ENCODE results near the gene FIBP. TPM values are rescaled to one million over a fixed set of nuclear protein-coding genes. Genes with fewer than 3 reads are reported as not detected.

The FIBP gene
- total RNA-seq, 2 experiments from 2014 or later, result 19.1 to 19.9 TPM

- peaks cover 6% of the 10 kb centered on the region for H3K36me3 ChIP-seq (ENCODE audit: insufficient read depth, low read length)
- peak within 1 kb of the TSS; percentile 60 for H3K4me3 ChIP-seq (ENCODE audit: low read length)
- CTCF ChIA-PET, result interaction anchor here (1.0 to 2.3 kb wide), 3 partner anchors 12 to 17 kb away, joined by 5 to 18 read pairs (median 17); partner anchors contain the start of genes CCDC85B, FIBP and MUS81
Measured at GRCh38 chr11:65872586-65873317, 15.5 kb downstream of the FIBP start, which contains the start of gene EFEMP2. TSS of gene EFEMP2 (minus strand) at chr11:65872800. CDS start at chr11:65872354, 446 bp downstream.

GRCh38 chr11:65871811-65872548, 16.3 kb downstream of the FIBP start:
- no peak for TF ChIP-seq CTCF (IDR thresholded peaks at IDR 0.05)
- Histone ChIP-seq H3K36me3 (ENCODE audit: insufficient read depth, low read length) (peaks cover 11% of the 10 kb centered on the region), H3K27me3 (ENCODE audit: control insufficient read depth in 1 of 2, insufficient read depth in 2 of 2, low read length in 2 of 2) (no peaks in the 10 kb centered on the region), H3K9me3 (ENCODE audit: control insufficient read depth in 1 of 2, insufficient read depth in 1 of 2, low read length in 2 of 2) (no peaks in the 10 kb centered on the region), H3K4me3 (ENCODE audit: low read length) (no peak overlapping the region), H3K27ac (ENCODE audit: low read depth in 1 of 2, low read length in 2 of 2) (no peak overlapping the region), H3K4me1 (ENCODE audit: insufficient read depth, low read length) (peaks cover 46% of the 10 kb centered on the region)
- ATAC-seq (ENCODE audit: poor library complexity) (no peak), DNase-seq (no peak)
- Mint-ChIP-seq H3K4me3 (peak overlapping the region; percentile 45), H3K27me3 (no peaks in the 10 kb centered on the region), H3K4me1 (ENCODE audit: low read depth) (peaks cover 16% of the 10 kb centered on the region), H3K27ac (no peak overlapping the region), H3K9me3 (no peaks in the 10 kb centered on the region), H3K36me3 (ENCODE audit: low read depth) (peaks cover 8% of the 10 kb centered on the region)
- ChIA-PET CTCF (interaction anchor here (1.0 to 1.5 kb wide), 2 partner anchors 12 to 13 kb away, joined by 5 to 7 read pairs; partner anchors contain the start of gene MUS81), POLR2A (interaction anchor here (0.7 to 7.1 kb wide), 4 partner anchors 8 to 19 kb away, joined by 3 to 137 read pairs (median 12); partner anchors contain the start of genes CCDC85B, CFL1, CTSW and FIBP)
- intact Hi-C loops (cut with DNase I, micrococcal nuclease), result loop anchor here in 1 of 2 experiments (2.0 kb wide), 1 partner anchor 17 kb away; the partner anchor contains the start of gene FIBP

More at GRCh38 chr11:65872586-65873317, 15.5 kb downstream of the FIBP start, which contains the start of gene EFEMP2:
- Mint-ChIP-seq H3K27ac (peak within 1 kb of the TSS; percentile 83), H3K9me3 (no peaks in the 10 kb centered on the region), H3K27me3 (no peaks in the 10 kb centered on the region), H3K36me3 (ENCODE audit: low read depth) (peaks cover 3% of the 10 kb centered on the region), H3K4me1 (ENCODE audit: low read depth) (peaks cover 16% of the 10 kb centered on the region), H3K4me3 (peak within 1 kb of the TSS; percentile 89)
- POLR2A ChIA-PET, result interaction anchor here (0.6 to 7.1 kb wide), 8 partner anchors 12 to 638 kb away, joined by 3 to 137 read pairs (median 9); partner anchors contain the start of genes BBS1, CCDC85B, CFL1 and FIBP
- DNase-seq, result peak in 1 of 14 experiments; percentile 34
- intact Hi-C loops (cut with DNase I, micrococcal nuclease), result loop anchor here (1.0 to 2.0 kb wide), 3 partner anchors 12 to 47 kb away; partner anchors contain the start of genes MUS81 (in 2 of the 2), C11orf68 (in 1 of the 2), DRAP1 (in 1 of the 2) and FIBP (in 1 of the 2)
- no peak for TF ChIP-seq CTCF (IDR thresholded peaks at IDR 0.05)
- ATAC-seq (ENCODE audit: poor library complexity), result no peak
- no peaks in the 10 kb centered on the region for H3K9me3 ChIP-seq (ENCODE audit: control insufficient read depth in 1 of 2, insufficient read depth in 1 of 2, low read length in 2 of 2)
- H3K4me1 ChIP-seq (ENCODE audit: insufficient read depth, low read length), result peaks cover 49% of the 10 kb centered on the region
- H3K27me3 ChIP-seq (ENCODE audit: control insufficient read depth in 1 of 2, insufficient read depth in 2 of 2, low read length in 2 of 2), result no peaks in the 10 kb centered on the region
- H3K27ac ChIP-seq (ENCODE audit: low read depth in 1 of 2, low read length in 2 of 2), result peak within 1 kb of the TSS; percentile 78 to 81
